Tibial nerve (tissue), 4 donors: Measurements from ENCODE around the gene CYP27A1. TPM values are rescaled to one million over a fixed set of nuclear protein-coding genes. Genes with fewer than 3 reads are reported as not detected.
"Not testable (repeated sequence)": the region's sequence is repeated elsewhere in the genome, so short reads cannot be mapped to it uniquely, and the experiment has no call there.

ENCODE experiments used
- DNase-seq, 2 donors: peaks; one replicate each; pipeline ENCODE4 v3.0.0-alpha.2; 2019; ENCODE audit warnings: low spot score in 2 of 2
- H3K27ac ChIP-seq, 4 donors: fragments of 200-600 bp; sonication (generic) in 3 of 4; one replicate each; pipeline ENCODE4 v1.5.1; 2017 to 2019; ENCODE audit warnings: mild to moderate bottlenecking in 1 of 4
- H3K27me3 ChIP-seq, 2 donors: fragments of 200-600 bp; sonication (generic) in 1 of 2; one replicate each; pipeline versions ENCODE4 v1.5.1 to v1.6.0; 2017 to 2019
- H3K36me3 ChIP-seq, 3 donors: fragments of 200-600 bp; sonication (generic); one replicate each; pipeline ENCODE4 v1.5.1; 2018 to 2019
- H3K4me1 ChIP-seq, 4 donors: fragments of 200-600 bp; sonication (generic) in 3 of 4; one replicate each; pipeline ENCODE4 v1.5.1; 2017 to 2019
- H3K4me3 ChIP-seq, 4 donors: fragments of 200-600 bp; sonication (generic) in 3 of 4; one replicate each; pipeline ENCODE4 v1.5.1; 2017 to 2019; ENCODE audit warnings: mild to moderate bottlenecking in 1 of 4, moderate library complexity in 1 of 4
- H3K9me3 ChIP-seq, 4 donors: fragments of 200-600 bp; sonication (generic) in 3 of 4; one replicate each; pipeline ENCODE4 v1.5.1; 2017 to 2019
- EP300 ChIP-seq, 2 donors: sonication (generic); formaldehyde crosslinking; IDR thresholded peaks; one replicate each; pipeline ENCODE4 v1.6.1; 2017; ENCODE audit warnings: antibody characterized with exemption in 2 of 2, mild to moderate bottlenecking in 1 of 2
- POLR2A ChIP-seq, 2 donors: fragments of 450-650 bp; IDR thresholded peaks; one replicate each; pipeline ENCODE4 v1.6.1; 2017; ENCODE audit warnings: antibody characterized with exemption in 2 of 2, mild to moderate bottlenecking in 2 of 2, moderate library complexity in 2 of 2
- WGBS, 2 donors: methylation state at CpG; one replicate each; pipeline ENCODE4 v1.1.5; 2018; 5-methylcytosine and 5-hydroxymethylcytosine counted together
- total RNA-seq, 4 donors: library from RNA; depleted of rRNA; stranded (reverse); fragments of >200 nt; gene quantifications; one replicate each; pipeline ENCODE4 v1.1.0, GENCODE V29; 2016
- TF ChIP-seq, protein P1 (sequence below), 5 experiments: fragments of 200-600 bp in 3 of 5; fragments of 450-650 bp in 2 of 5; sonication (generic) in 3 of 5; IDR thresholded peaks; one replicate each; pipeline ENCODE4 v1.5.1; 2016 to 2019; ENCODE audit warnings: antibody characterized with exemption in 5 of 5, mild to moderate bottlenecking in 3 of 5, moderate library complexity in 2 of 5

The CYP27A1 gene
- total RNA-seq, 4 donors from 2014 or later = 57.6 to 92.4 (median 78.9) TPM

DNA sequence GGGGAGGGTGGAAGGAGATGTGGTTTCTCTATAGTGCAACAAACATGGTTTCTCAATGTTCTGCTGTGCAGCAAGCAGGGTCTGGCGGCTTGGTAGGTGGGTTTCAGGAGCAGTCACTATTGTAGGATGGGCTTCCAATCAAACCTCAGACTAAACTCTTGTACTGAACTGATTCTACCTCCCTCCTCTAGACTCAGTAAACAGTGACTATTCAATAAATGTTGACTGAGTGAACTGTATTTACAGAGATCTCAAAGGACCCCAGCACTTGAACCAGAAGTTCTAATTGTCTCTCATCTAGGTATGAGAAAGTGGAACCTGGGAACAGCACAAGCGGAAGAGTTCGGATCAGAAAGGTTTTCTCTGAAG lies 26.8 kb upstream of the CYP27A1 start:
- DNase-seq = no peak
- Histone ChIP-seq H3K27me3 (no peaks in the 10 kb centered on the region), H3K27ac (no peak overlapping the region), H3K36me3 (peaks cover 0 to 66% (median 0%) of the 10 kb centered on the region in 3 donors), H3K4me3 (no peak overlapping the region), H3K9me3 (no peaks in the 10 kb centered on the region), H3K4me1 (no peaks in the 10 kb centered on the region)
- 97 to 98% methylated on average over 3 of the region's 3 CpGs for WGBS, 2 donors
- TF ChIP-seq POLR2A (IDR thresholded peaks at IDR 0.05) = no peak
- TF ChIP-seq, protein P1, sequence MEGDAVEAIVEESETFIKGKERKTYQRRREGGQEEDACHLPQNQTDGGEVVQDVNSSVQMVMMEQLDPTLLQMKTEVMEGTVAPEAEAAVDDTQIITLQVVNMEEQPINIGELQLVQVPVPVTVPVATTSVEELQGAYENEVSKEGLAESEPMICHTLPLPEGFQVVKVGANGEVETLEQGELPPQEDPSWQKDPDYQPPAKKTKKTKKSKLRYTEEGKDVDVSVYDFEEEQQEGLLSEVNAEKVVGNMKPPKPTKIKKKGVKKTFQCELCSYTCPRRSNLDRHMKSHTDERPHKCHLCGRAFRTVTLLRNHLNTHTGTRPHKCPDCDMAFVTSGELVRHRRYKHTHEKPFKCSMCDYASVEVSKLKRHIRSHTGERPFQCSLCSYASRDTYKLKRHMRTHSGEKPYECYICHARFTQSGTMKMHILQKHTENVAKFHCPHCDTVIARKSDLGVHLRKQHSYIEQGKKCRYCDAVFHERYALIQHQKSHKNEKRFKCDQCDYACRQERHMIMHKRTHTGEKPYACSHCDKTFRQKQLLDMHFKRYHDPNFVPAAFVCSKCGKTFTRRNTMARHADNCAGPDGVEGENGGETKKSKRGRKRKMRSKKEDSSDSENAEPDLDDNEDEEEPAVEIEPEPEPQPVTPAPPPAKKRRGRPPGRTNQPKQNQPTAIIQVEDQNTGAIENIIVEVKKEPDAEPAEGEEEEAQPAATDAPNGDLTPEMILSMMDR (IDR thresholded peaks at IDR 0.05) = no peak

DNA sequence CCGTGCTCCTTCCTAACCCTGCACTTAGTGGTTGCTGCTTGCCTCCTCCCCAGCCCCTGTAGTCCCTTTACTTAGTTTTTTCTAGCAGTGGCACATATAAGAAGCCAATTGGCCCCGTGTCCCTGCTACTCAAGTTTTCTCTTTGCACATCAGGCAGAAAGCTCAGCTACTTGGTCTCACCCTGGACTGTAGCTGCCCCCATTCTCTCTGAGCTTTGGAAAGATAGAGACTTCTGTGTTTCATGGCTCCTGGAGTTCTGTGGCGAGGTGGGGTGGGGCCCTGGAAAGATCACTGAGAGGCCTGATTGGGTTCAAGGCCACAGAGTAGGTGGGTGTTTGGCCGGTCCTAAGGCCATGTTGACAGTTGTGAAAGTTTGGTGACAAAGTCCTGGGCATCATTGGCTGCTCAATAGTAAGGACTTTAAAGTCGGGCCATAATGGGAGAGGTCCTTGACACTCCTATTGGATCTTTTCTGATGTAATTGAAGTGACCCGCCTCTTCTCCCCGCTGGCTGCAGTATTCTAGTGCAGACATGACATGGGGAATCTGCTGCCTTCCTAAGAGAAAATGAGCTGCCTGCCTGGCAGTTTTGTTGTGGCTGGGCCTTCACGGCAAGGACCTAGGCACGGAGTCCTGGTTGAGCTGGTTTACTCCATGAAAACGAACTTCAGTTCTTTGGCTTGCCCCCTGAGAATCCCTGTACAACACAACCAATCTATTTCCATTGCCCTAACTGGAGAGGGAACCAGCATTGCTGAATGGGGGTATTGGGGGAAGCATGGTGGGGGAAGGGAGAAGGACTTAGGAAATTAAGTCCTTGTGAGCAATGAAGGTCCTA lies 26.2 kb upstream of the CYP27A1 start:
- H3K9me3 ChIP-seq = no peaks in the 10 kb centered on the region
- no peak overlapping the region for H3K27ac ChIP-seq
- H3K4me1 ChIP-seq = no peaks in the 10 kb centered on the region
- WGBS, 2 donors = 88 to 93% methylated on average over 10 of the region's 10 CpGs
- no peaks in the 10 kb centered on the region for H3K27me3 ChIP-seq
- TF ChIP-seq, protein P1 (IDR thresholded peaks at IDR 0.05) = no peak
- TF ChIP-seq EP300 (IDR thresholded peaks at IDR 0.05) (no peak), POLR2A (IDR thresholded peaks at IDR 0.05) (no peak)
- peaks cover 0 to 60% (median 0%) of the 10 kb centered on the region in 3 donors for H3K36me3 ChIP-seq
- no peak overlapping the region for H3K4me3 ChIP-seq
- DNase-seq = no peak

DNA sequence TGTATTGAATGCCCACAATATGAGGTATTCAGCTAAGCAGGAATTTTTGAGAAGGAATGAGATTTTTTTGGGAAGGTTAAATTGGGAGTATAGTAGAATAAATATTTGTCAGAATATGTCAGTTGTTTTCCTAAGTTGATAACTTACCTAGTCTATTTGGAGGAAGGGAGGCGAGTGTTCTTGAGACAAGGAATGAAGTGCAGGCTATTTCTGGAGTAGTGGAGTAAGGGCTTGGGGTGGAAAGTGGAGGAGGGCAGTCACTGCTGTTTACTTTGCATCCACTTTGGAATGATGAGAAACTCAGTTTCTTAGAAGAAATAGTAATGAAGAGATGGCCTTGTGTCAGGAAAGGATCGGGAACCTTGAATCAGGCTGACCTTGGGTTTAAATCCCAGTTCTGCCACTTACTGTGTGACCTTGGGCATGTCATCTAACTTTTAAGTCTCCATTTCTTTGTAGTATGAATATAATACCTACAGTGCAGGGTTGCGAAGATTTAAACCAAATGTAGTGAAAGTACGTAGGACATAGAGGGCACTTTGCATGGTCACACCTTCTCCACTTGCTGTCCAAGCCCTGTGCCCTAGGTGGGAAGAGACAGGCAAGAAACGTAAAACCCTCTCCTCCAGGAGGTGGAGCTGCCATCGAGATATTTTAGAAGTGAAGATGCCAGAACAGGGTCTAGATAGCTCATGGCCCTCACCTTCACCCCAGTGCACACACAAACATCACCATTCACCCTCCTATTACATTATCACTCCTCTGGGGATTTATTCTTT lies 25.2 kb upstream of the CYP27A1 start:
- H3K36me3 ChIP-seq = peaks cover 0 to 50% (median 0%) of the 10 kb centered on the region in 3 donors

DNA sequence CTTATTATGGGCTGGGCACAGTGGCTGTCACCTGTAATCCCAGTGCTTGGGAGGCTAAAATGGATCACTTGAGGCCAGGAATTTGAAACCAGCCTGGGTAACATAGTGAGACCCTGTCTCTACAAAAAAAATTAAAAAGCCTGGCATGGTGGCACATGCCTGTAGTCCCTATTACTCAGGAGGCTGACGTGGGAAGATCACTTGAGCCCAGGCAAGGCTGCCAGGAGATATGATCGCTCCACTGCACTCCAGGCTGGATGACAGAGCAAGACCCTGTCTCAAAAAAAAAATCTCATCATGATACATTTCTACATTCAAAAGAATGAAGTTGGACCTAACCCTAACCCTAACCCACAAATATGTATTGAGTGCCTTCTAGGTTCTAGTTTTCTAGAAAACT lies 20.2 kb upstream of the CYP27A1 start:
- 91% methylated on average over 2 of the region's 2 CpGs for WGBS, 2 donors
- H3K27ac ChIP-seq = no peak overlapping the region
- no peak overlapping the region for H3K4me3 ChIP-seq
- DNase-seq = no peak
- H3K27me3 ChIP-seq = no peaks in the 10 kb centered on the region
- peaks cover 0 to 5% (median 0%) of the 10 kb centered on the region in 3 donors for H3K36me3 ChIP-seq
- H3K9me3 ChIP-seq = no peaks in the 10 kb centered on the region
- no peaks in the 10 kb centered on the region for H3K4me1 ChIP-seq
- TF ChIP-seq POLR2A (IDR thresholded peaks at IDR 0.05) = no peak
- TF ChIP-seq EP300 (IDR thresholded peaks at IDR 0.05) = no peak
- TF ChIP-seq, protein P1 (IDR thresholded peaks at IDR 0.05) = no peak

More for the DNA sequence above, 25.2 kb upstream of the CYP27A1 start:
- no peak overlapping the region for H3K27ac ChIP-seq
- no peaks in the 10 kb centered on the region for H3K27me3 ChIP-seq
- H3K9me3 ChIP-seq = no peaks in the 10 kb centered on the region
- TF ChIP-seq POLR2A (IDR thresholded peaks at IDR 0.05) (no peak), EP300 (IDR thresholded peaks at IDR 0.05) (no peak)
- TF ChIP-seq, protein P1 (IDR thresholded peaks at IDR 0.05) = no peak
- no peak overlapping the region for H3K4me3 ChIP-seq
- WGBS, 2 donors = 79 to 81% methylated on average over 6 of the region's 6 CpGs
- DNase-seq = no peak
- H3K4me1 ChIP-seq = no peaks in the 10 kb centered on the region

DNA sequence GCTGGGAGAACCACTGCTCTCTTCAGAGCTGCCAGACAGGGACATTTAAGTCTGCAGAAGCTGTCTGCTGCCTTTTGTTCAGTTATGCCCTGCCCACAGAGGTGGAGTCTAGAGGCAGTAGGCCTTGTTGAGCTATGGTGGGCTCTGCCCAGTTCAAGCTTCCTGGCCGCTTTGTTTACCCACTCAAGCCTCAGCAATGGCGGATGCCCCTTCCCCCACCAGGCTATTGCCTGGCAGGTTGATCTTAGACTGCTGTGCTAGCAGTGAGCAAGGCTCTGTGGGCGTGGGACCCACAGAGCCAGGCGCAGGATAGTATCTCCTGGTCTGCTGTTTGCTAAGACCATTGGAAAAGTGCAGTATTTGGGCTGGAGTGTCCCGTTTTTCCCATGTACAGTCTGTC lies 9.2 kb upstream of the CYP27A1 start:
- not testable (repeated sequence) for H3K4me3 ChIP-seq, H3K27me3 ChIP-seq, H3K36me3 ChIP-seq, DNase-seq, H3K27ac ChIP-seq, H3K4me1 ChIP-seq, H3K9me3 ChIP-seq
- 88 to 98% methylated on average over 5 of the region's 5 CpGs for WGBS, 2 donors
